Mucosa of rectum (tissue), 2 donors: ENCODE results near the gene SRSF2.

Experiments used
- H3K27ac ChIP-seq, 2 donors: one replicate each; pipeline ENCODE4 v1.7.0; 2013; ENCODE audit warnings: inconsistent platforms in 2 of 2, low read depth in 2 of 2, low read length in 2 of 2
- H3K27me3 ChIP-seq, 2 donors: one replicate each; pipeline ENCODE4 v1.7.0; 2013; ENCODE audit warnings: low read length in 2 of 2; ENCODE audit not compliant: control insufficient read depth in 2 of 2, insufficient read depth in 2 of 2
- H3K36me3 ChIP-seq, 2 donors: one replicate each; pipeline ENCODE4 v1.7.0; 2013; ENCODE audit warnings: low read length in 2 of 2; ENCODE audit not compliant: control insufficient read depth in 2 of 2, insufficient read depth in 2 of 2
- H3K4me1 ChIP-seq, 2 donors: one replicate each; pipeline ENCODE4 v1.7.0; 2013; ENCODE audit warnings: low read length in 2 of 2, mild to moderate bottlenecking in 1 of 2; ENCODE audit not compliant: control insufficient read depth in 2 of 2, insufficient read depth in 2 of 2
- H3K4me3 ChIP-seq, 2 donors: one replicate each; pipeline ENCODE4 v1.7.0; 2013; ENCODE audit warnings: low read length in 2 of 2
- H3K9ac ChIP-seq, 2 donors: one replicate each; pipeline ENCODE4 v1.7.0; 2013; ENCODE audit warnings: low read length in 2 of 2, low read depth in 1 of 2, mild to moderate bottlenecking in 1 of 2
- H3K9me3 ChIP-seq, 2 donors: one replicate each; pipeline ENCODE4 v1.7.0; 2013; ENCODE audit warnings: low read length in 2 of 2; ENCODE audit not compliant: control insufficient read depth in 2 of 2
- donor health status: healthy.
- donor health status: Normal muscosa, but diverticular disease.

SRSF2 gene, protein sequence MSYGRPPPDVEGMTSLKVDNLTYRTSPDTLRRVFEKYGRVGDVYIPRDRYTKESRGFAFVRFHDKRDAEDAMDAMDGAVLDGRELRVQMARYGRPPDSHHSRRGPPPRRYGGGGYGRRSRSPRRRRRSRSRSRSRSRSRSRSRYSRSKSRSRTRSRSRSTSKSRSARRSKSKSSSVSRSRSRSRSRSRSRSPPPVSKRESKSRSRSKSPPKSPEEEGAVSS

DNA sequence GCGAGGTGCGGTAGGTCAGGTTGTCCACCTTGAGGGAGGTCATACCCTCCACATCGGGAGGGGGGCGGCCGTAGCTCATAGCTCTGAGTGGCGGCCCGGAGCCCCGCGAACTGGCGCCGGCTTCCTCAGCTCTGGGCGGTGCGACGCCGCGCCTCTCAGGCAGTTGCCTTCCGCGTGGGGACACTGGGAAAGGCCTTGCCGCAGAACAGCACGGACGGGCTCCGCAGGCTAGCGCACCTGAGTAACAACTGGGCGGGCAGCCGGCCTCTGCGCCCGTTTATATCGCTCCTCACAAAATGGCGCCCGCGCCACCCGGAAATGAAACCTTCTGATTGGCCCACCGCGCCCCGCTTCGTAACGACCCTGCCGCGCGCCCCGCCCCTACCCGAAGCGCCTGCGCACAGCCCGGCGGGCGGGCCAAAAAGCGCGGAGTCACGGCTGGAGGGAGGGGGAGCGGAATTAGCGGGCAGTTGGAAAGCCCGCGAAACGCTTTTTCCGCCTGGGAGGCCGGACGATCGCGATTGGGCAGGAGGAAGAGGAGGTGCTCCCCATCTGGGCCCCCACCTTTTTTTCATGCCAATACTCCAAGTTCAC lies at the start of gene SRSF2:
TSS of gene SRSF2 (minus strand) at position 250 of the 594 bp plus-strand sequence. CDS start at position 79, 171 bp downstream.
- H3K4me1 ChIP-seq = peaks cover 28 to 35% of the 10 kb centered on the region in 2 donors
- peaks cover 37 to 39% of the 10 kb centered on the region in 2 donors for H3K36me3 ChIP-seq

DNA sequence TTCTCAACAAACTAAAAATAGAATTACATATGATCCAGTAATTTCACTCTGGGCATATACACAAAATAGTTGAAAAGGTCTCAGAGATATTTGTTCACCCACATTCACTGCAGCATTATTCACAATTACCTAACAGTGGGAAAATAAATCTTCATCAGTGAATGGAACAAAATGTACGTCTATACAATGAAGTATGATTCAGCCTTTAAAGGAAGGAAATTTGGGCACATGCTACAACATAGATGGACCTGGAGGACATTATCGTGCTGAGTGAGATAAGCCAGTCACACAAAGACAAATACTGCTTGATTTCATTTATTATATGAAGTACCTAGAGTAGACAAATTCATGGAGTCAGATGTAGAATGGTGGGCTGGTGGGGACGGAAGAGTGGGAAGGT lies 47.8 kb upstream of the SRSF2 start:
- H3K27me3 ChIP-seq = no peaks in the 10 kb centered on the region
- no peaks in the 10 kb centered on the region for H3K4me1 ChIP-seq
- no peak overlapping the region for H3K4me3 ChIP-seq
- H3K9ac ChIP-seq = no peak overlapping the region
- no peak overlapping the region for H3K27ac ChIP-seq
- no peaks in the 10 kb centered on the region for H3K9me3 ChIP-seq
- H3K36me3 ChIP-seq = peaks cover 9 to 10% of the 10 kb centered on the region in 2 donors

More for the DNA sequence above, at the start of gene SRSF2:
- no peaks in the 10 kb centered on the region for H3K9me3 ChIP-seq
- H3K27ac ChIP-seq = peak within 1 kb of the TSS; percentile 100
- no peaks in the 10 kb centered on the region for H3K27me3 ChIP-seq
- H3K4me3 ChIP-seq = peak within 1 kb of the TSS; percentile 89 to 97
- H3K9ac ChIP-seq = peak within 1 kb of the TSS; percentile 98 to 100

DNA sequence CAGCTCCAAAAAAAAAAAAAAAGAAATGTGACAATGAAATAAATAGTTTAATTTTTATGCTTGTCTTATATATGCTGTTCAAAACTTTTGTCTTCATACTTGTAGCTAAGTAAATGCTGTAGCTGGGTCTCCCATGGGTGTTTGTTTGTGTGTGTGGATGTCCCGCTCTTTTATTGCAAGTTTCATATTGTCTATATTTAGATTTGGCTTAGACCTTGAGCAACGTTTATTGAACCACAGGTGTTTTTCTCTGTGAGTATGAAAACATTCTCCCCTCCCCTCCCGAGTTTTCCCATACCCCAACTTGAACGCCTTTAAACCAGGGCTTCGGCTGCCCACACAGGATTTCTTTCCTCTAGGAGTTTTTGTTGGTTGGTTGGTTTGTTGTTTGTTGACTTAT lies 46.0 kb upstream of the SRSF2 start:
- H3K27ac ChIP-seq = peak overlapping the region in 1 of 2 donors; percentile 9
- H3K36me3 ChIP-seq = peaks cover 11 to 19% of the 10 kb centered on the region in 2 donors
- no peaks in the 10 kb centered on the region for H3K27me3 ChIP-seq
- H3K4me3 ChIP-seq = no peak overlapping the region
- no peaks in the 10 kb centered on the region for H3K4me1 ChIP-seq
- no peak overlapping the region for H3K9ac ChIP-seq
- no peaks in the 10 kb centered on the region for H3K9me3 ChIP-seq

DNA sequence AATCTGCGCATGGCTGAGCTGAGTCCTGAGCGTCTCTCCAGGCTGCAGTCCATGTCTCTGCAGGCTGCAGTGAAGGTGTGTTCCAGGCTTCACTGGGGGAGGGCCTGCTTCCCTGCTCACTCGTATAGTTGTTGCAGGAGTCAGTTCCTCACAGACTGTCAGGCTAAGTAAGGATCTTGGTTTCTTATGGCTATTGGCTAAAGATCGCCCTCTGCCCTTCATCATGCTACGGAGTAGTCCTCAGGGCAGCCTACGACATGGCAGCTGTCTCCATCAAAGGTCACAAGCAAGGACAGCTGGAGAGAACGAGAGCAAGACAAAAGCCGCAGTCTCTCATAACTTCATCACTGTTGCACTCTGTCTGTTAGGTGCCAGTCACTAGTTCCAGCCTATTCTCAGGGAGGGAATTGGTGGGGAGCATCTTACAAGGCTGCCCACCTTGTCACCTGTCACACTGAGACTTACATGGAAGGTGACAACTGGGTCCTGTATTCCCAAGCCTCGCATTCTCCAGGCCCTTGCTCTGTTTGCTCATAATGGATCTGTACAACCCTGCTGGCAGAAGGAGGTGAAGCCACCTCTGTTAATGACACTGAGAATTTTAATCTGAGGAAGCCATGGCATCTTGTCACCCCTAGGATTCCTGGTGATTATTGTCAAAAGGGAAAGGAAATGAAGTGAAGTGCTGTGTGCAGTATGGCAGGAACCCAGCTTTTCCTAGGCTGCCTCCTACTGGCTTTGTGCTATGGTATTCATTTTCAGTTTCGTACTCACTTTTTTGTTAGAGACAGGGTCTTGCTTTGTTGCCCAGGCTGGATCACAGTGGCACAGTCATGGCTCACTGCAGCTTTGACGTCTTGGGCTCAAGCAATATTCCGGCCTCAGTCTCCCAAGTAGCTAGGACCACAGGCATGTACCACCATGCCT lies 44.2 kb upstream of the SRSF2 start:
- Histone ChIP-seq H3K9me3 (no peaks in the 10 kb centered on the region), H3K27ac (no peak overlapping the region), H3K27me3 (no peaks in the 10 kb centered on the region), H3K4me3 (no peak overlapping the region), H3K36me3 (peaks cover 18 to 31% of the 10 kb centered on the region in 2 donors), H3K9ac (no peak overlapping the region), H3K4me1 (no peaks in the 10 kb centered on the region)

DNA sequence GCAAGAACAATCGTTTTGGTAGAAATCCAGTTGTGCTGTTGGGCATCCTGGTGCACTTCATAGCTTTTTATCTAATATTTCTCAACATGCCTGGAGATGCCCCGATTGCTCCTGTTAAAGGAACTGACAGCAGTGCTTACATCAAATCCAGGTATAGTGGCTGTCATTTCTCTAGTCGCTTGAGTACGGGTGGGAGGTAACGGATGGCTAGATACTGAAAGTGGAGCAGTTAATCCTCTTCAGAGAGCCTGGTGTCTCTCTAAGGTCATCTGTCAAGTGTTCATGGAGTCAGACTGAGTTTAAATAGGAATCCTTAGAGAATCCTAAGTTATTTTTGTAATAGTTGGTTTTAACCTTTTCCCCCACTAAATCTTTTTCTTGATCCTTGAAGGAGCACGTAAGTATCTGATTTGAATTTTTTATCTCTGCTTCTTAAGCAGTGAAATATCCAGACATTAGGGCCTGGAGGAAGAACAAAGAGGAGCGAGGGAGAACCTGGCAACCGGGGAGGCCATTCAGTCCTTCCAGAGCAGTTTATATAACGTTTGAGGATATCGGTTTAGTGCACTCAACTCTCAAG lies 38.0 kb upstream of the SRSF2 start:
- Histone ChIP-seq H3K4me3 (no peak overlapping the region), H3K9ac (no peak overlapping the region), H3K36me3 (peaks cover 25 to 49% of the 10 kb centered on the region in 2 donors), H3K27ac (no peak overlapping the region), H3K4me1 (no peaks in the 10 kb centered on the region), H3K9me3 (no peaks in the 10 kb centered on the region), H3K27me3 (no peaks in the 10 kb centered on the region)

DNA sequence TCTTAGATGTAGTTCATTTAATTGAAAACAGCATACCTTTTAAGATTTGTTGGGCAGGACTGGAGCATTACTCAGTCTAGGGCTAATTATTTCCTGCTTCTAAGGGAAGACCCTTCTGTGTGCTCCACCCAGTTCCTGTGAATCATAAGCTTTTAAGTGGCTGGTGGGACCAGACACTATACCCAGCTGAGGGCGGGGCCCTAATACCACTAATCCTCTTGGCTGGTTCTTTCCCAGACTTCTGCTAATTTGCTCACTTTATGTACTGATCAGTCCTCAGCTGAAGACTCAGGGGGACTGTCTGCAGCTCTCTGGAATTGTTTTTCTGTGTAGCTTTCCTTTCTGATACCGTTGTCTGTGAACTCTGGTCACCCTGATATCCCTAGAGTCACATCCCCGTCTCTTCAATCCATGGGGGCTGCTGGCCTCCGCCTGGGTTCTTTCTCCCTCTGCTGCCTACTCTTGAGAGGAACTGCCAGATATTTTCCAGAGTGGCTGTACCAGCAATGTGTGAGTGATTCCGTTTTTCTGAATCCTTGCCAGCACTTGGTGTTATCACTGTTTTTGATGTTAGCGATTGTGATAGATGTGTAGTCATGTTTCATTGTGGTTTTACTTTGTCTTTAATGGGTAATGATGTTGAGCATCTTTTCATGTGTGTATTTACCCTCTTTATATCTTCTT lies 35.9 kb upstream of the SRSF2 start:
- Histone ChIP-seq H3K9ac (no peak overlapping the region), H3K9me3 (no peaks in the 10 kb centered on the region), H3K4me3 (no peak overlapping the region), H3K4me1 (no peaks in the 10 kb centered on the region), H3K36me3 (peaks cover 28 to 45% of the 10 kb centered on the region in 2 donors), H3K27ac (no peak overlapping the region), H3K27me3 (no peaks in the 10 kb centered on the region)

DNA sequence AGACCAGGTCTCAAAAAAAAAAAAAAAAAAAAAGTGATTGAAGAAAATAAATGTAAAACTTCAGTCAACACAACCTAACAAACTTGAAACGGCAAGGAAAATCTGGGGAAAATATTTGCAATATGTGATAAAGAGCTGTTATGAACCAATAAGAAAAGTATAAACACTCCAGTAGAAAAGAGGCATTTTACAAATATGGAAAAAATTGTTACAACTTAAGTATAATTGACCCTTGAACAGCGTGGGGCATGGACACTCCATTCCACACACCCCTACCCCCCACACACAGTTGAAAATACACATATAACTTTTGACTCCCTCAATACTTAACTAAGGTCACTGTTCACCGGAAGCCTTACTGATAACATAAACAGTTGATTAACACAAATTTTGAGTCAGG lies 21.4 kb upstream of the SRSF2 start:
- Histone ChIP-seq H3K27me3 (no peaks in the 10 kb centered on the region), H3K9ac (no peak overlapping the region), H3K9me3 (no peaks in the 10 kb centered on the region), H3K4me3 (no peak overlapping the region), H3K36me3 (peaks cover 11% of the 10 kb centered on the region in 2 donors), H3K27ac (no peak overlapping the region), H3K4me1 (no peaks in the 10 kb centered on the region)

DNA sequence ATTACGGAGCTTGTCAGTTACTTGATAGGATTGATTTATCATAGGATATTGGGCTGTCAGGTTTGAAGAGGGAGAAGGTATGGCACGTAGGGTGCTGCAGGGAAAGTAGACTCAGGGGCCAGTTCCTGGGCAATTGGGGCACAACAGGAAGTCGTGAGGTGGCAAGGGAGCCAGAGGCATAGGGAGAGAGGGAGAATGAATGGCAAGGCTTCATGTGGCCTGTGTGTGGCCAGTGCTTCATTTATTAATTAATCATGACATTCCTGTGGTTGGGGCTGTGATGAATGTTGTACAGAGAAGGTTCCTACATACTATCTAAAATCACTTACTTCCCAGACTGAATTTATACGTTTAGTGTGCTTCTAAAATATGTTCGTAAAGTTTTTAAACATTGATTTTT lies 20.1 kb upstream of the SRSF2 start:
- no peak overlapping the region for H3K27ac ChIP-seq
- peaks cover 11 to 14% of the 10 kb centered on the region in 2 donors for H3K36me3 ChIP-seq
- H3K9ac ChIP-seq = no peak overlapping the region
- no peaks in the 10 kb centered on the region for H3K27me3 ChIP-seq
- H3K4me3 ChIP-seq = no peak overlapping the region
- no peaks in the 10 kb centered on the region for H3K4me1 ChIP-seq
- H3K9me3 ChIP-seq = no peaks in the 10 kb centered on the region

DNA sequence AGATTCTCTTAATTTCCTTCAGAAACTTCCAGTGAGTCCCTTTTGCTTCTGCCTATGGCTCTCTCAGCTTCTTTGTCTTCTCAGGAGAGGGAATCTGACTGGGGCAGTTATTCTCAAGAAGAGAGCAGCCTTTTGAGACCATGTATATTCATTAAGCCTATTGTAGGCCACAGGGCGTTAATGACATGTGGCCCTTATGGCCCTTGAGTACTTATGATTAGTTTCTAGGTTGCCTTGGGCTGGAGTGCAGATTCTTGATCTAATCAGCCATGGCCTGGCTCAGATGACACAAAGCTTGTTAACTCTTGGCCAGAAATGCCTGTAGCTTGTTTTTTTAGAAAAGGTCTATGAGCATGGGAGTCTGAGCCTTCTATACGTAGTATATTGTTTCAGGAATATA lies 18.2 kb upstream of the SRSF2 start:
- Histone ChIP-seq H3K9me3 (no peaks in the 10 kb centered on the region), H3K36me3 (peaks cover 11 to 14% of the 10 kb centered on the region in 2 donors), H3K4me1 (no peaks in the 10 kb centered on the region), H3K27ac (no peak overlapping the region), H3K9ac (no peak overlapping the region), H3K27me3 (no peaks in the 10 kb centered on the region), H3K4me3 (no peak overlapping the region)
